Lung (tissue), 12 donors: ENCODE measurements around the gene EFNA3. TPM values are rescaled to one million over a fixed set of nuclear protein-coding genes. Genes with fewer than 3 reads are reported as not detected.
A peak's percentile ranks its signal among the peaks of the same experiment; 100 is the strongest.

Source experiments
- ATAC-seq: fragments of 200-7000 bp; cut with Tn5 transposase; one replicate; pipeline ENCODE4 v1.9.1; 2020; ENCODE audit warnings: moderate number of reproducible peaks; ENCODE audit not compliant: insufficient read depth, low FRiP score
- DNase-seq, 3 donors: peaks; one replicate each; pipeline ENCODE4 v3.0.0-alpha.2; 2013 to 2017
- H3K27ac ChIP-seq, 2 donors: one replicate each; pipeline ENCODE4 v1.5.1; 2013; ENCODE audit warnings: mild to moderate bottlenecking in 2 of 2, moderate library complexity in 2 of 2, control low read depth in 1 of 2, inconsistent platforms in 1 of 2, low read depth in 1 of 2, low read length in 1 of 2
- H3K27me3 ChIP-seq, 3 donors: one replicate each; pipeline ENCODE4 v1.5.1; 2013; ENCODE audit warnings: low read length in 2 of 3; ENCODE audit not compliant: control insufficient read depth in 3 of 3, insufficient read depth in 3 of 3
- H3K36me3 ChIP-seq, 4 donors: one replicate each; pipeline ENCODE4 v1.5.1; 2013; ENCODE audit warnings: low read length in 4 of 4, mild to moderate bottlenecking in 1 of 4, moderate library complexity in 1 of 4; ENCODE audit not compliant: control insufficient read depth in 4 of 4, insufficient read depth in 4 of 4
- H3K4me1 ChIP-seq, 5 donors: one replicate each; pipeline ENCODE4 v1.5.1; 2013; ENCODE audit warnings: low read length in 5 of 5, mild to moderate bottlenecking in 2 of 5, moderate library complexity in 1 of 5; ENCODE audit not compliant: control insufficient read depth in 5 of 5, insufficient read depth in 5 of 5
- H3K4me3 ChIP-seq: one replicate; pipeline ENCODE4 v1.5.1; 2013; ENCODE audit warnings: mild to moderate bottlenecking, control low read depth, moderate library complexity
- H3K9ac ChIP-seq, 2 donors: one replicate each; pipeline ENCODE4 v1.5.1; 2013; ENCODE audit warnings: low read length in 2 of 2, control low read depth in 1 of 2; ENCODE audit not compliant: insufficient read depth in 1 of 2
- H3K9me3 ChIP-seq, 4 donors: one replicate each; pipeline ENCODE4 v1.5.1; 2013; ENCODE audit warnings: low read length in 3 of 4, mild to moderate bottlenecking in 1 of 4, moderate library complexity in 1 of 4; ENCODE audit not compliant: control insufficient read depth in 4 of 4, insufficient read depth in 3 of 4
- CTCF ChIP-seq: IDR thresholded peaks from 2 replicates; pipeline ENCODE4 v1.5.1; 2012; ENCODE audit warnings: mild to moderate bottlenecking; ENCODE audit errors: control extremely low read depth, extremely low read depth
- WGBS, 2 donors: extraction: QIAGEN DNeasy Blood & Tissue Kit; methylation state at CpG; one replicate each; pipeline ENCODE4 v1.1.7; 2013; 5-methylcytosine and 5-hydroxymethylcytosine counted together
- polyA plus RNA-seq, 2 donors: library from polyadenylated mRNA; stranded (reverse); fragments of 200-250 nt; gene quantifications; one replicate each; pipeline ENCODE4 v1.2.1, GENCODE V29; 2013
- total RNA-seq, 2 donors: library from RNA; depleted of rRNA in 1 of 2; stranded (reverse); fragments of >200 nt in 1 of 2; gene quantifications; one replicate each; pipeline ENCODE4 v1.2.1, GENCODE V29; 2014 to 2021
- donor health status: control.
- donor health status: control.
- donor health status: Bipolar disorder and iron deficiency.
- donor health status: healthy.
- donor health status: DM: yes; HTN: yes; CAD: no.

EFNA3 gene
- total and polyA plus RNA-seq, 4 donors, result 1.1 to 1.9 (median 1.6) TPM

GRCh38 chr1:155126556-155127104 lies 48.0 kb downstream of the EFNA3 start:
- WGBS, 2 donors, result 5 to 11% methylated on average over 27 to 32 of the region's 32 CpGs
- peaks cover 0 to 5% (median 0%) of the 10 kb centered on the region in 4 donors for H3K36me3 ChIP-seq
- H3K9me3 ChIP-seq, result peaks cover 0 to 2% (median 0%) of the 10 kb centered on the region in 4 donors
- no peak for TF ChIP-seq CTCF
- peaks cover 0 to 48% (median 22%) of the 10 kb centered on the region in 5 donors for H3K4me1 ChIP-seq
- peak overlapping the region in 1 of 2 donors; percentile 5 for H3K9ac ChIP-seq
- DNase-seq (peak; percentile 62 to 77 (median 71)), ATAC-seq (peak; percentile 43)
- H3K27ac ChIP-seq, result peak overlapping the region; percentile 36 to 93
- peak overlapping the region; percentile 29 for H3K4me3 ChIP-seq
- H3K27me3 ChIP-seq, result peaks cover 0 to 32% (median 29%) of the 10 kb centered on the region in 3 donors

GRCh38 chr1:155127105-155127966 lies 48.7 kb downstream of the EFNA3 start, which contains the start of gene EFNA1:
TSS of gene EFNA1 (plus strand) at chr1:155127876. CDS start at chr1:155127978, 102 bp downstream.
- peaks cover 0 to 48% (median 24%) of the 10 kb centered on the region in 5 donors for H3K4me1 ChIP-seq

GRCh38 chr1:155127967-155128754 lies 49.5 kb downstream of the EFNA3 start:
- Histone ChIP-seq H3K36me3 (peaks cover 0 to 8% (median 0%) of the 10 kb centered on the region in 4 donors), H3K4me1 (peaks cover 0 to 48% (median 24%) of the 10 kb centered on the region in 5 donors), H3K27ac (peak overlapping the region; percentile 93), H3K9me3 (peaks cover 0 to 2% (median 0%) of the 10 kb centered on the region in 4 donors), H3K4me3 (peak overlapping the region; percentile 67), H3K27me3 (peaks cover 0 to 32% (median 29%) of the 10 kb centered on the region in 3 donors), H3K9ac (peak overlapping the region; percentile 8 to 72)
- ATAC-seq (no peak), DNase-seq (no peak)
- TF ChIP-seq CTCF, result no peak
- whole genome bisulfite sequencing, 2 donors, result 1 to 3% methylated on average over 17 of the region's 17 CpGs

More at GRCh38 chr1:155127105-155127966, 48.7 kb downstream of the EFNA3 start, which contains the start of gene EFNA1:
- H3K4me3 ChIP-seq, result peak within 1 kb of the TSS; percentile 67
- ATAC-seq (peak; percentile 63), DNase-seq (peak; percentile 64 to 80 (median 76))
- peaks cover 0 to 8% (median 0%) of the 10 kb centered on the region in 4 donors for H3K36me3 ChIP-seq
- H3K9me3 ChIP-seq, result peaks cover 0 to 2% (median 0%) of the 10 kb centered on the region in 4 donors
- WGBS, 2 donors, result 0 to 1% methylated on average over 73 to 76 of the region's 76 CpGs
- peaks cover 0 to 32% (median 29%) of the 10 kb centered on the region in 3 donors for H3K27me3 ChIP-seq
- no peak for TF ChIP-seq CTCF
- H3K27ac ChIP-seq, result peak within 1 kb of the TSS; percentile 93
- H3K9ac ChIP-seq, result peak within 1 kb of the TSS; percentile 8 to 72
